GM12891 (cell line): ENCODE measurements around the gene SPATA20.

Experiments
- POLR2A ChIP-seq: IDR thresholded peaks from 2 replicates; pipeline ENCODE4 v1.6.1; 2011; ENCODE audit warnings: low read depth, low read length, control low read depth
- POLR2AphosphoS5 ChIP-seq: IDR thresholded peaks from 2 replicates; pipeline ENCODE4 v1.6.1; 2011; ENCODE audit warnings: low read depth, low read length, control low read depth
- SPI1 ChIP-seq: IDR thresholded peaks from 2 replicates; pipeline ENCODE4 v1.6.1; 2011; ENCODE audit warnings: low read depth, low read length, control low read depth
- TAF1 ChIP-seq: IDR thresholded peaks from 2 replicates; pipeline ENCODE4 v1.6.1; 2011; ENCODE audit warnings: low read depth, low read length, control low read depth

- TF ChIP-seq POLR2AphosphoS5, result no peak
- TF ChIP-seq SPI1, result no peak
- TF ChIP-seq POLR2A, result no peak
- no peak for TF ChIP-seq TAF1
Measured at GRCh38 chr17:50533185-50533584, 13.8 kb upstream of the SPATA20 start.
